ENCODE results near the gene OR10G2.

- TF ChIP-seq CTCF (optimal IDR thresholded peaks at IDR 0.05 in 1 of 3, IDR thresholded peaks at IDR 0.05 in 1 of 3, conservative IDR thresholded peaks at IDR 0.05 in 1 of 3; ENCODE audit: extremely low read depth in 1 of 3, insufficient read depth in 2 of 3, low read length in 3 of 3): no peak
- TF ChIP-seq EZH2 (IDR thresholded peaks at IDR 0.05; ENCODE audit: low read length): no peak
Observed at GRCh38 chr14:21589317-21589716, 45.4 kb downstream of the OR10G2 start.
